DND-41 (cell line): ENCODE results near the gene PNMT.

Source experiments
- ATAC-seq: fragments of 200-7000 bp; cut with Tn5 transposase; 3 replicates; pipeline ENCODE4 v1.9.1; 2021; ENCODE audit warnings: low read depth; ENCODE audit not compliant: insufficient read depth
- DNase-seq: peaks from one replicate; pipeline ENCODE4 v3.0.0-alpha.2; 2020
- H2AFZ ChIP-seq: 2 replicates; pipeline ENCODE4 v1.6.0; 2012; ENCODE audit warnings: low read depth, low read length
- H3K27ac ChIP-seq: 2 replicates; pipeline ENCODE4 v1.5.1; 2012; ENCODE audit warnings: low read length, inconsistent platforms
- H3K27me3 ChIP-seq: fragments of 200-600 bp; sonication (generic); 2 replicates; pipeline ENCODE4 v1.6.0; 2012; ENCODE audit warnings: low read length, mild to moderate bottlenecking, inconsistent platforms; ENCODE audit not compliant: insufficient read depth, poor library complexity
- H3K36me3 ChIP-seq: 2 replicates; pipeline ENCODE4 v1.5.1; 2012; ENCODE audit warnings: low read length, inconsistent platforms; ENCODE audit not compliant: insufficient read depth
- H3K4me1 ChIP-seq: 2 replicates; pipeline ENCODE4 v1.5.1; 2012; ENCODE audit warnings: mild to moderate bottlenecking, low read length; ENCODE audit not compliant: insufficient read depth
- H3K4me2 ChIP-seq: 2 replicates; pipeline ENCODE4 v1.6.0; 2012; ENCODE audit warnings: mild to moderate bottlenecking, moderate library complexity, low read length, inconsistent platforms; ENCODE audit not compliant: insufficient read depth
- H3K4me3 ChIP-seq, 2 experiments: fragments of 200-600 bp in 1 of 2; shearing (Covaris generic) in 1 of 2; 2 replicates each; pipeline ENCODE4 v1.5.1; 2012 to 2016; ENCODE audit warnings: inconsistent platforms in 2 of 2, low read length in 2 of 2, mild to moderate bottlenecking in 2 of 2, low read depth in 1 of 2, moderate library complexity in 1 of 2
- H3K79me2 ChIP-seq: 2 replicates; pipeline ENCODE4 v1.6.0; 2012; ENCODE audit warnings: low read length, inconsistent platforms; ENCODE audit not compliant: insufficient read depth
- H3K9ac ChIP-seq: 2 replicates; pipeline ENCODE4 v1.6.0; 2012; ENCODE audit warnings: low read depth, mild to moderate bottlenecking, inconsistent platforms, low read length, moderate library complexity
- H3K9me3 ChIP-seq: 2 replicates; pipeline ENCODE4 v1.5.1; 2012; ENCODE audit warnings: low read length, moderate library complexity, mild to moderate bottlenecking, inconsistent platforms; ENCODE audit not compliant: insufficient read depth, severe bottlenecking
- H4K20me1 ChIP-seq: 2 replicates; pipeline ENCODE4 v1.6.0; 2012; ENCODE audit warnings: low read length; ENCODE audit not compliant: insufficient read depth
- EZH2 ChIP-seq: IDR thresholded peaks from 3 replicates; pipeline ENCODE4 v1.6.1; 2012; ENCODE audit warnings: borderline replicate concordance, low read depth, mild to moderate bottlenecking, moderate library complexity, low read length, inconsistent platforms; ENCODE audit not compliant: severe bottlenecking
- TF ChIP-seq, protein P1 (sequence below): IDR thresholded peaks from 2 replicates; pipeline ENCODE4 v1.5.1; 2012; ENCODE audit warnings: borderline replicate concordance, low read length, moderate library complexity, mild to moderate bottlenecking; ENCODE audit not compliant: poor library complexity, severe bottlenecking; ENCODE audit errors: extremely low read depth

Gene PNMT

DNA sequence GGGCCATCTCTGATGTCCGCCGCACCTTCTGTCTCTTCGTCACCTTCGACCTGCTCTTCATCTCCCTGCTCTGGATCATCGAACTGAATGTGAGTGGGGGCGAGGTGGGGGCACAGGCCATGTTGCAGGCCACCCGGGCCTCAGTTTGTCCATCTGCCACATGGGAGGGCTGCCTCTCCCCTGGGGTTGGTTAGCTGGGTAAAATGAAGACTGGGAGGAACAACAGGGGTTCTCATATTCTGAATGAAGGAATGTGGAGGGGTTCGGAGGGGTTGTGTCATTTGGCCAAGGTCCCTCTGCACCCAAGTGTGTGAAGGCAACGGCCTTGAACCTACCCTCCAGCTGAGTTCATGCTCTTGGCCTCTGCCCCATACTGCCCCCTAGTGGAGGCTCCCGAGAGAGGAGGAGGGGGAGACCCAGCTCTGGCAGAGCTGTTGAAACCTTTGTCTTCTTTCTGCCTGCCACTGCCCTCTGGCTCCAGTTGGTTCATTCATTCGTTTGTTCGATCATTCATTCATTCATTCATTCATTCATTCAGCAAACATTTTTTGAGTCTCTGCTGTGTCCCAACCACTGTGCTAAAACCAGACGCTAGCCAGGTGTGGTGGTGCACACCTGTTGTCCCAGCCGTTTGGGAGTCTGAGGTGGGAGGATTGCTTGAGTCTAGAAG, 14.5 kb upstream of the PNMT start:
- no peaks in the 10 kb centered on the region for H3K9me3 ChIP-seq
- peaks cover 36% of the 10 kb centered on the region for H3K36me3 ChIP-seq
- H3K4me1 ChIP-seq = no peaks in the 10 kb centered on the region
- DNase-seq (peak; percentile 76), ATAC-seq (peak; percentile 85)
- H4K20me1 ChIP-seq = peaks cover 44% of the 10 kb centered on the region
- TF ChIP-seq EZH2 = no peak
- TF ChIP-seq, protein P1, sequence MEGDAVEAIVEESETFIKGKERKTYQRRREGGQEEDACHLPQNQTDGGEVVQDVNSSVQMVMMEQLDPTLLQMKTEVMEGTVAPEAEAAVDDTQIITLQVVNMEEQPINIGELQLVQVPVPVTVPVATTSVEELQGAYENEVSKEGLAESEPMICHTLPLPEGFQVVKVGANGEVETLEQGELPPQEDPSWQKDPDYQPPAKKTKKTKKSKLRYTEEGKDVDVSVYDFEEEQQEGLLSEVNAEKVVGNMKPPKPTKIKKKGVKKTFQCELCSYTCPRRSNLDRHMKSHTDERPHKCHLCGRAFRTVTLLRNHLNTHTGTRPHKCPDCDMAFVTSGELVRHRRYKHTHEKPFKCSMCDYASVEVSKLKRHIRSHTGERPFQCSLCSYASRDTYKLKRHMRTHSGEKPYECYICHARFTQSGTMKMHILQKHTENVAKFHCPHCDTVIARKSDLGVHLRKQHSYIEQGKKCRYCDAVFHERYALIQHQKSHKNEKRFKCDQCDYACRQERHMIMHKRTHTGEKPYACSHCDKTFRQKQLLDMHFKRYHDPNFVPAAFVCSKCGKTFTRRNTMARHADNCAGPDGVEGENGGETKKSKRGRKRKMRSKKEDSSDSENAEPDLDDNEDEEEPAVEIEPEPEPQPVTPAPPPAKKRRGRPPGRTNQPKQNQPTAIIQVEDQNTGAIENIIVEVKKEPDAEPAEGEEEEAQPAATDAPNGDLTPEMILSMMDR = peak; percentile 99
- H3K79me2 ChIP-seq = peaks cover 17% of the 10 kb centered on the region
- no peak overlapping the region for H3K9ac ChIP-seq
- H3K4me2 ChIP-seq = no peak overlapping the region
- H2AFZ ChIP-seq = no peak overlapping the region
- H3K27ac ChIP-seq = no peak overlapping the region
- no peaks in the 10 kb centered on the region for H3K27me3 ChIP-seq
- no peak overlapping the region for H3K4me3 ChIP-seq

- Histone ChIP-seq H3K36me3 (peaks cover 48% of the 10 kb centered on the region), H3K27me3 (no peaks in the 10 kb centered on the region), H3K9me3 (no peaks in the 10 kb centered on the region), H3K4me2 (no peak overlapping the region), H3K4me3 (no peak overlapping the region), H4K20me1 (peaks cover 39% of the 10 kb centered on the region), H3K9ac (no peak overlapping the region), H3K4me1 (no peaks in the 10 kb centered on the region), H3K79me2 (peaks cover 13% of the 10 kb centered on the region; the same call in 1 of the 2 replicates), H3K27ac (no peak overlapping the region), H2AFZ (no peak overlapping the region)
- ATAC-seq (no peak), DNase-seq (no peak)
- no peak for TF ChIP-seq EZH2
- TF ChIP-seq, protein P1 = no peak
Observed at GRCh38 chr17:39655105-39655504, 13.1 kb upstream of the PNMT start.

GRCh38 chr17:39658346-39658745, 9.9 kb upstream of the PNMT start:
- DNase-seq (no peak), ATAC-seq (no peak)
- H3K9ac ChIP-seq = no peak overlapping the region
- H3K27me3 ChIP-seq = no peaks in the 10 kb centered on the region
- no peak overlapping the region for H2AFZ ChIP-seq
- no peak overlapping the region for H3K27ac ChIP-seq
- no peaks in the 10 kb centered on the region for H3K9me3 ChIP-seq
- no peaks in the 10 kb centered on the region for H3K4me1 ChIP-seq
- peaks cover 29% of the 10 kb centered on the region for H4K20me1 ChIP-seq
- peaks cover 78% of the 10 kb centered on the region for H3K36me3 ChIP-seq
- H3K4me2 ChIP-seq = no peak overlapping the region
- H3K79me2 ChIP-seq = peaks cover 11% of the 10 kb centered on the region; the same call in 1 of the 2 replicates
- TF ChIP-seq EZH2 = no peak
- TF ChIP-seq, protein P1 = no peak
- H3K4me3 ChIP-seq = no peak overlapping the region
